Activated CD4-positive, alpha-beta T cell treated with anti-CD3 and anti-CD28 coated beads for 36 hours (primary cell): ENCODE data around the gene CARD16. TPM values are rescaled to one million over a fixed set of nuclear protein-coding genes. Genes with fewer than 3 reads are reported as not detected.
"Not testable (repeated sequence)": the region's sequence is repeated elsewhere in the genome, so short reads cannot be mapped to it uniquely, and the experiment has no call there.

Source experiments
- ATAC-seq: fragments of 200-7000 bp; cut with Tn5 transposase; one replicate; pipeline ENCODE4 v1.10.0; 2021; ENCODE audit warnings: mild to moderate bottlenecking, moderate library complexity
- CTCF ChIA-PET: fragments of 350-600 bp; sonication (Branson Sonifier 250); formaldehyde crosslinking; loops from one replicate; lab custom pipeline; 2021; ENCODE audit warnings: antibody characterized with exemption; lab: Charles Lee
- POLR2A ChIA-PET: fragments of 350-600 bp; sonication (Branson Sonifier 250); formaldehyde crosslinking; loops from one replicate; lab custom pipeline; 2021; ENCODE audit warnings: antibody characterized with exemption, inconsistent platforms; lab: Charles Lee
- DNase-seq: peaks from one replicate; pipeline ENCODE4 v3.0.0-alpha.2; 2020
- H3K27ac Mint-ChIP-seq: one replicate; pipeline ENCODE4 v1.8.0; 2021; ENCODE audit warnings: mixed read lengths
- H3K27me3 Mint-ChIP-seq: one replicate; pipeline ENCODE4 v1.8.0; 2021; ENCODE audit warnings: mixed read lengths
- H3K36me3 Mint-ChIP-seq: one replicate; pipeline ENCODE4 v1.8.0; 2021; ENCODE audit warnings: low read depth, mixed read lengths
- H3K4me1 Mint-ChIP-seq: one replicate; pipeline ENCODE4 v1.8.0; 2021; ENCODE audit warnings: mixed read lengths
- H3K4me3 Mint-ChIP-seq: one replicate; pipeline ENCODE4 v1.8.0; 2021; ENCODE audit warnings: mild to moderate bottlenecking, moderate library complexity, mixed read lengths
- H3K9me3 Mint-ChIP-seq: one replicate; pipeline ENCODE4 v1.8.0; 2021; ENCODE audit warnings: low read depth, mixed read lengths
- intact Hi-C, 2 experiments: fragments of 100-400 bp; cut with DNase I in 1 of 2; cut with micrococcal nuclease in 1 of 2; formaldehyde crosslinking; loops; one replicate each; pipeline versions ENCODE4 v1.14.2 to v1.15.1; 2022 to 2024; cut with DNase I, micrococcal nuclease
- total RNA-seq, 2 experiments: library from RNA; stranded (reverse); gene quantifications; one replicate each; pipeline ENCODE4 v1.2.3, GENCODE V29; 2021

Gene CARD16
- total RNA-seq, 2 experiments from 2014 or later: 11.6 to 13.9 TPM

- no peaks in the 10 kb centered on the region for H3K9me3 Mint-ChIP-seq
- DNase-seq: no peak
- ChIA-PET POLR2A (no interaction called here), CTCF (no interaction called here)
- peak overlapping the region; percentile 66 for H3K27ac Mint-ChIP-seq
- H3K36me3 Mint-ChIP-seq: peaks cover 3% of the 10 kb centered on the region
- peak overlapping the region; percentile 32 for H3K4me3 Mint-ChIP-seq
- ATAC-seq: no peak
- H3K27me3 Mint-ChIP-seq: no peaks in the 10 kb centered on the region
- intact Hi-C loops: loop anchor here (2.0 to 5.0 kb wide), 2 partner anchors 77 to 977 kb away; partner anchors contain the start of genes CASP4 (in 1 of the 2) and MSANTD4 (in 1 of the 2)
- H3K4me1 Mint-ChIP-seq: peaks cover 45% of the 10 kb centered on the region
Observed at GRCh38 chr11:105045676-105046296, 651 bp upstream of the CARD16 start.

- Mint-ChIP-seq H3K27me3 (no peaks in the 10 kb centered on the region), H3K4me1 (peaks cover 48% of the 10 kb centered on the region), H3K27ac (no peak overlapping the region), H3K36me3 (peaks cover 17% of the 10 kb centered on the region), H3K4me3 (no peak overlapping the region), H3K9me3 (no peaks in the 10 kb centered on the region)
- intact Hi-C loops: no loop called here
- DNase-seq: no peak
- ChIA-PET POLR2A (no interaction called here), CTCF (no interaction called here)
- no peak for ATAC-seq
Observed at GRCh38 chr11:105042178-105042577, 3.0 kb downstream of the CARD16 start.

GRCh38 chr11:105040703-105041102 lies 4.4 kb downstream of the CARD16 start:
- no peak overlapping the region for H3K4me3 Mint-ChIP-seq
- H3K9me3 Mint-ChIP-seq: no peaks in the 10 kb centered on the region
- DNase-seq: no peak
- no peaks in the 10 kb centered on the region for H3K27me3 Mint-ChIP-seq
- H3K27ac Mint-ChIP-seq: no peak overlapping the region
- intact Hi-C loops: no loop called here
- H3K4me1 Mint-ChIP-seq: peaks cover 43% of the 10 kb centered on the region
- peaks cover 17% of the 10 kb centered on the region for H3K36me3 Mint-ChIP-seq
- ChIA-PET POLR2A (no interaction called here), CTCF (no interaction called here)
- no peak for ATAC-seq

GRCh38 chr11:105034813-105035620 lies 10.1 kb downstream of the CARD16 start, which contains the start of gene CASP1:
CASP1 (minus strand) TSS chr11:105035144; CDS start chr11:105035113, 31 bp downstream.
- ATAC-seq: peak; percentile 79
- POLR2A ChIA-PET: no interaction called here
- CTCF ChIA-PET: no interaction called here

GRCh38 chr11:105034388-105034787 lies 10.7 kb downstream of the CARD16 start:
- Mint-ChIP-seq H3K4me3 (peak overlapping the region; percentile 75), H3K27ac (peak overlapping the region; percentile 95), H3K4me1 (peaks cover 51% of the 10 kb centered on the region), H3K36me3 (peaks cover 26% of the 10 kb centered on the region)
- H3K9me3 Mint-ChIP-seq, DNase-seq, H3K27me3 Mint-ChIP-seq, POLR2A ChIA-PET, intact Hi-C loops: not testable (repeated sequence)
- peak; percentile 20 for ATAC-seq
- CTCF ChIA-PET: interaction anchor here (0.6 kb wide), 1 partner anchor 87 kb away, joined by 3 read pairs; no protein-coding TSS in a partner anchor

More at GRCh38 chr11:105034813-105035620, 10.1 kb downstream of the CARD16 start, which contains the start of gene CASP1:
- no peaks in the 10 kb centered on the region for H3K9me3 Mint-ChIP-seq
- peaks cover 49% of the 10 kb centered on the region for H3K4me1 Mint-ChIP-seq
- peaks cover 23% of the 10 kb centered on the region for H3K36me3 Mint-ChIP-seq
- peak within 1 kb of the TSS; percentile 95 for H3K27ac Mint-ChIP-seq
- intact Hi-C loops: loop anchor here in 1 of 2 experiments (1.0 kb wide), 1 partner anchor 9 kb away; no protein-coding TSS in a partner anchor
- H3K4me3 Mint-ChIP-seq: peak within 1 kb of the TSS; percentile 75
- DNase-seq: peak; percentile 44
- H3K27me3 Mint-ChIP-seq: no peaks in the 10 kb centered on the region

- ChIA-PET CTCF (interaction anchor here (0.6 to 0.7 kb wide), 2 partner anchors 87 to 152 kb away, joined by 3 read pairs; no protein-coding TSS in a partner anchor), POLR2A (no interaction called here)
- Mint-ChIP-seq H3K9me3 (no peaks in the 10 kb centered on the region), H3K4me1 (peaks cover 52% of the 10 kb centered on the region), H3K27ac (peak overlapping the region; percentile 95), H3K36me3 (peaks cover 30% of the 10 kb centered on the region), H3K4me3 (peak overlapping the region; percentile 75), H3K27me3 (no peaks in the 10 kb centered on the region)
- no peak for DNase-seq
- peak; percentile 49 for ATAC-seq
- intact Hi-C loops: no loop called here
Observed at GRCh38 chr11:105033781-105034180, 11.4 kb downstream of the CARD16 start.

GRCh38 chr11:105033343-105033742 lies 11.8 kb downstream of the CARD16 start:
- ATAC-seq (peak; percentile 28), DNase-seq (no peak)
- CTCF ChIA-PET: interaction anchor here (0.7 kb wide), 1 partner anchor 151 kb away, joined by 3 read pairs; no protein-coding TSS in a partner anchor
- Mint-ChIP-seq H3K9me3 (no peaks in the 10 kb centered on the region), H3K27ac (peak overlapping the region; percentile 61), H3K36me3 (peaks cover 33% of the 10 kb centered on the region), H3K4me3 (peak overlapping the region; percentile 75), H3K27me3 (no peaks in the 10 kb centered on the region), H3K4me1 (peaks cover 52% of the 10 kb centered on the region)
- intact Hi-C loops: no loop called here
- POLR2A ChIA-PET: no interaction called here

- DNase-seq: no peak
- Mint-ChIP-seq H3K9me3 (no peaks in the 10 kb centered on the region), H3K36me3 (peaks cover 33% of the 10 kb centered on the region), H3K27ac (peak overlapping the region; percentile 64), H3K4me1 (peaks cover 54% of the 10 kb centered on the region), H3K4me3 (peak overlapping the region; percentile 43), H3K27me3 (no peaks in the 10 kb centered on the region)
- CTCF ChIA-PET: no interaction called here
- no peak for ATAC-seq
- intact Hi-C loops: no loop called here
- POLR2A ChIA-PET: no interaction called here
Observed at GRCh38 chr11:105032495-105032894, 12.6 kb downstream of the CARD16 start.

- peak overlapping the region; percentile 28 for H3K27ac Mint-ChIP-seq
- ChIA-PET CTCF (interaction anchor here (0.6 kb wide), 1 partner anchor 959 kb away, joined by 3 read pairs; no protein-coding TSS in a partner anchor), POLR2A (no interaction called here)
- ATAC-seq (no peak), DNase-seq (no peak)
- peaks cover 45% of the 10 kb centered on the region for H3K36me3 Mint-ChIP-seq
- H3K4me3 Mint-ChIP-seq: no peak overlapping the region
- H3K4me1 Mint-ChIP-seq: peaks cover 24% of the 10 kb centered on the region
- no peaks in the 10 kb centered on the region for H3K9me3 Mint-ChIP-seq
- H3K27me3 Mint-ChIP-seq: no peaks in the 10 kb centered on the region
- intact Hi-C loops: no loop called here
Observed at GRCh38 chr11:105027678-105028077, 17.5 kb downstream of the CARD16 start.

- no peak for ATAC-seq
- intact Hi-C loops: no loop called here
- CTCF ChIA-PET: no interaction called here
Observed at GRCh38 chr11:105024394-105024793, 20.7 kb downstream of the CARD16 start.

GRCh38 chr11:105023003-105023402 lies 22.1 kb downstream of the CARD16 start, which contains the start of gene CASP5:
CASP5 (minus strand) TSS chr11:105023168; CDS start chr11:105023136, 32 bp downstream.
- H3K36me3 Mint-ChIP-seq: peaks cover 16% of the 10 kb centered on the region
- CTCF ChIA-PET: no interaction called here
- no peaks in the 10 kb centered on the region for H3K27me3 Mint-ChIP-seq
- H3K9me3 Mint-ChIP-seq: no peaks in the 10 kb centered on the region
- DNase-seq: no peak
- no peak for ATAC-seq
- H3K4me1 Mint-ChIP-seq: peaks cover 11% of the 10 kb centered on the region
- H3K27ac Mint-ChIP-seq: no peak within 1 kb of the TSS
- POLR2A ChIA-PET: no interaction called here
- no peak within 1 kb of the TSS for H3K4me3 Mint-ChIP-seq
- intact Hi-C loops: no loop called here

More at GRCh38 chr11:105024394-105024793, 20.7 kb downstream of the CARD16 start:
- no peaks in the 10 kb centered on the region for H3K9me3 Mint-ChIP-seq
- H3K36me3 Mint-ChIP-seq: peaks cover 26% of the 10 kb centered on the region
- no peak overlapping the region for H3K4me3 Mint-ChIP-seq
- no peak for DNase-seq
- H3K4me1 Mint-ChIP-seq: peaks cover 16% of the 10 kb centered on the region
- POLR2A ChIA-PET: no interaction called here
- H3K27me3 Mint-ChIP-seq: no peaks in the 10 kb centered on the region
- H3K27ac Mint-ChIP-seq: no peak overlapping the region
